ENCODE data around the gene POTEM.
"Not testable (repeated sequence)": the region's sequence is repeated elsewhere in the genome, so short reads cannot be mapped to it uniquely, and the experiment has no call there.

The POTEM gene

GRCh38 chr14:19038060-19038664, 70.9 kb downstream of the POTEM start:
- not testable (repeated sequence) for DNase-seq

GRCh38 chr14:19038785-19039184, 71.6 kb downstream of the POTEM start:
- DNase-seq = not testable (repeated sequence)

GRCh38 chr14:19043384-19043783, 76.2 kb downstream of the POTEM start:
- not testable (repeated sequence) for DNase-seq
